ENCODE data around the gene CGRRF1.

The CGRRF1 gene

DNA sequence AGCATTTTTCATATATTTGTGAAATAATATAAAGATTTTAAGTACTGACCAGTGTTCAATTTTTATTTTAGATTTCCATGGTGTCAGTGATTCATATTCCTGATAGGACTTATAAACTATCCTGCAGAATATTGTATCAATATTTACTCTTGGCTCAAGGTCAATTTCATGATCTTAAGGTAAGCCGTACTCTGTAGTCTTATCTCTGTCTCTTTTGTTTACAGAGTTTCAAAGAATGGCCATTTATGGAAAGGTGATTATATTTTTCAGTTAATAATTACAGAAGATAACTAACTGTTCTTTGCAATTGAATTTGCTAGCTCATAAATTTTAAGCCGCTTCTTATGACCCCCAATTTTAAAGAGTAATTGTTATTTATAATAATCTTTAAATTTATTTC lies 27.9 kb downstream of the CGRRF1 start:
- H3K9me3 ChIP-seq (ENCODE audit: control insufficient read depth, insufficient read depth, low read depth, low read length) = no peaks in the 10 kb centered on the region
- no peaks in the 10 kb centered on the region for H3K4me1 ChIP-seq (ENCODE audit: control insufficient read depth, insufficient read depth, low read length)
- POLR2A ChIA-PET = no interaction called here
- TF ChIP-seq SETDB1 (IDR thresholded peaks at IDR 0.05; ENCODE audit: insufficient read length, low read length) (no peak), ZNF274 (IDR thresholded peaks at IDR 0.05; ENCODE audit: low read length) (no peak), ZNF274 (tag by site-specific recombination; IDR thresholded peaks at IDR 0.05; ENCODE audit: borderline replicate concordance) (no peak), ZNF146 (tag by site-specific recombination; IDR thresholded peaks at IDR 0.05) (no peak), SP3 (tag by site-specific recombination; IDR thresholded peaks at IDR 0.05) (no peak), ZSCAN18 (tag by site-specific recombination; IDR thresholded peaks at IDR 0.05) (no peak), YY1 (tag by site-specific recombination; IDR thresholded peaks at IDR 0.05) (no peak), ZFHX2 (tag by site-specific recombination; conservative IDR thresholded peaks at IDR 0.05) (no peak), ATF2 (tag by site-specific recombination; IDR thresholded peaks at IDR 0.05; ENCODE audit: low read depth) (no peak), ZNF366 (tag by site-specific recombination; conservative IDR thresholded peaks at IDR 0.05) (no peak), ZBTB1 (tag by site-specific recombination; IDR thresholded peaks at IDR 0.05) (no peak), ZNF169 (tag by site-specific recombination; IDR thresholded peaks at IDR 0.05) (no peak), ZSCAN16 (tag by site-specific recombination; IDR thresholded peaks at IDR 0.05) (no peak)
- H3K4me3 ChIP-seq (ENCODE audit: low read depth, low read length) = no peak overlapping the region
- CTCF ChIA-PET = no interaction called here
- H3K36me3 ChIP-seq (ENCODE audit: control insufficient read depth in 2 of 2, insufficient read depth in 1 of 2, low read length in 2 of 2) = peaks cover 14% of the 10 kb centered on the region in 2 experiments
- no peak overlapping the region for H3K27ac ChIP-seq (ENCODE audit: extremely low read depth, low read depth, low read length)

DNA sequence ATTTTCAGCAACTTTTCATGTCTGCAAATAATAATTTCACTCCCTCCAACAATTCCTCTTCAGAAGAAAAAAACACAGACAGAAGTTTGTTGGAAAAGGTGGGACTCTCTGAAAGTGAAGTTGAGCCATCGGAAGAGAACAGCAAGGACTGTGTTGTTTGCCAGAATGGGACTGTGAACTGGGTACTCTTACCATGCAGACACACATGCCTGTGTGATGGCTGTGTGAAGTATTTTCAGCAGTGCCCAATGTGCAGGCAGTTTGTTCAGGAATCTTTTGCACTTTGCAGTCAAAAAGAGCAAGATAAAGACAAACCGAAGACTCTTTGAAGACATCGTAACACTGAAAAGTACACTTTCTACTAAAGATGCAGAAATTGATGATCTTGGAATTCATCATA lies 28.3 kb downstream of the CGRRF1 start:
- POLR2A ChIA-PET = no interaction called here
- no peak for TF ChIP-seq ZBTB21 (tag by site-specific recombination; IDR thresholded peaks at IDR 0.05)
- TF ChIP-seq, protein P1, sequence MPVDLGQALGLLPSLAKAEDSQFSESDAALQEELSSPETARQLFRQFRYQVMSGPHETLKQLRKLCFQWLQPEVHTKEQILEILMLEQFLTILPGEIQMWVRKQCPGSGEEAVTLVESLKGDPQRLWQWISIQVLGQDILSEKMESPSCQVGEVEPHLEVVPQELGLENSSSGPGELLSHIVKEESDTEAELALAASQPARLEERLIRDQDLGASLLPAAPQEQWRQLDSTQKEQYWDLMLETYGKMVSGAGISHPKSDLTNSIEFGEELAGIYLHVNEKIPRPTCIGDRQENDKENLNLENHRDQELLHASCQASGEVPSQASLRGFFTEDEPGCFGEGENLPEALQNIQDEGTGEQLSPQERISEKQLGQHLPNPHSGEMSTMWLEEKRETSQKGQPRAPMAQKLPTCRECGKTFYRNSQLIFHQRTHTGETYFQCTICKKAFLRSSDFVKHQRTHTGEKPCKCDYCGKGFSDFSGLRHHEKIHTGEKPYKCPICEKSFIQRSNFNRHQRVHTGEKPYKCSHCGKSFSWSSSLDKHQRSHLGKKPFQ (tag by site-specific recombination; IDR thresholded peaks at IDR 0.05) = no peak
- no peak for TF ChIP-seq ZNF548 (tag by site-specific recombination; IDR thresholded peaks at IDR 0.05)
- TF ChIP-seq TCF7L2 (IDR thresholded peaks at IDR 0.05; ENCODE audit: borderline replicate concordance, low read depth, low read length) = no peak
- no peak for TF ChIP-seq BCL11A (tag by site-specific recombination; IDR thresholded peaks at IDR 0.05; ENCODE audit: low read depth)
- TF ChIP-seq ZNF623 (tag by site-specific recombination; IDR thresholded peaks at IDR 0.05) = no peak
- TF ChIP-seq ZNF610 (tag by site-specific recombination; IDR thresholded peaks at IDR 0.05; ENCODE audit: borderline replicate concordance) = no peak
- no peak for TF ChIP-seq MEIS1 (CRISPR knock-in tag; IDR thresholded peaks at IDR 0.05; ENCODE audit: borderline replicate concordance)
- TF ChIP-seq ZNF501 (tag by site-specific recombination; IDR thresholded peaks at IDR 0.05) = no peak
- TF ChIP-seq ZNF391 (tag by site-specific recombination; IDR thresholded peaks at IDR 0.05; ENCODE audit: borderline replicate concordance, low read depth) = no peak

More for the DNA sequence above, 28.3 kb downstream of the CGRRF1 start:
- no peaks in the 10 kb centered on the region for H3K9me3 ChIP-seq (ENCODE audit: control insufficient read depth, insufficient read depth, low read depth, low read length)
- CTCF ChIA-PET = no interaction called here
- peaks cover 14% of the 10 kb centered on the region in 2 experiments for H3K36me3 ChIP-seq (ENCODE audit: control insufficient read depth in 2 of 2, insufficient read depth in 1 of 2, low read length in 2 of 2)
- no peaks in the 10 kb centered on the region for H3K4me1 ChIP-seq (ENCODE audit: control insufficient read depth, insufficient read depth, low read length)
- H3K4me3 ChIP-seq (ENCODE audit: low read depth, low read length) = no peak overlapping the region
- no peak overlapping the region for H3K27ac ChIP-seq (ENCODE audit: extremely low read depth, low read depth, low read length)
